Activated CD4-positive, alpha-beta T cell treated with anti-CD3 and anti-CD28 coated beads, Interleukin-2, amount 50 U/mL, for 24 hours (primary cell): ENCODE results near the gene IMMT.
A peak's percentile ranks its signal among the peaks of the same experiment; 100 is the strongest.
"Not testable (repeated sequence)": the region's sequence is repeated elsewhere in the genome, so short reads cannot be mapped to it uniquely, and the experiment has no call there.

Experiments
- DNase-seq, 2 donors: peaks; one replicate each; pipeline ENCODE4 v3.0.0-alpha.2; 2020; ENCODE audit warnings: low read depth in 1 of 2, low spot score in 1 of 2

IMMT gene

DNA sequence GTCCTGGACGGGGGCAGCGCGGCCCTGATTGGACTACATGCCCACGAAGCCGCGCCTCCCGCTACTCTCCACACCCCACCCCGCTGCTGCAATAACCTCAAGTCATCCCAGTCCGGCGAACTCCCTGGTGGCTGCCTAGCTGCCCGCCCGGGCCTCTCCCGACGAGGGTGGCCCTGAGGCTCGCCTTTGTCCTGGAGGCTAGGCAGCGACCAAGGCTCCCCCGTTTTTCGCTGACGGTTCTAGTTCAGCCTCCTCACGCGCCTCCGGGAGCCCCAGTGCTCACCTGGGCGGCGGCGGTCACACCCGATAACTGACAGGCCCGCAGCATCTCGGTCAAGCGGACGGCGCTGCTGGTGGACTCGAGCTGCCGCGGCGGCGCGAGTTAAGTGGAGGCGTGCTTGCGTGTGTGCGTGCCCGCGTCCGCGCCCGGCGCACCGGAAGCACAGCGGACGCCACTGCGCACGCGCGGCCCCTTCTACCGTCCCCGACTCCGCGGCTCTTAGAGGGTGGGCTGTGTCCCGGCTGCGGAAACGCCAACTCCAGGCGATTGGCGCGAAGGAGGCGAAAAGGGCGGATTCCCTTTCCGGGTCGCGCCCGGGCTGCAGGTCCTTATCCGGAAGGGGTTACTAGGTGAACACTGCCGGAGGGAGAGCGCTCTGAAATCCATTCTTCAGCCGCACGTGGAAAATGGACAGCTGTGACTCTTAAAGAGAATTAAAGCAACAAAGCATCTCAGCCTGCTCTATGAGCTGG is at the start of gene IMMT:
Gene IMMT, minus strand, starts transcription at position 408 of the 753 bp plus-strand sequence. Its CDS starts 80 bp downstream, at position 328.
- DNase-seq: peak; percentile 81 to 96

DNA sequence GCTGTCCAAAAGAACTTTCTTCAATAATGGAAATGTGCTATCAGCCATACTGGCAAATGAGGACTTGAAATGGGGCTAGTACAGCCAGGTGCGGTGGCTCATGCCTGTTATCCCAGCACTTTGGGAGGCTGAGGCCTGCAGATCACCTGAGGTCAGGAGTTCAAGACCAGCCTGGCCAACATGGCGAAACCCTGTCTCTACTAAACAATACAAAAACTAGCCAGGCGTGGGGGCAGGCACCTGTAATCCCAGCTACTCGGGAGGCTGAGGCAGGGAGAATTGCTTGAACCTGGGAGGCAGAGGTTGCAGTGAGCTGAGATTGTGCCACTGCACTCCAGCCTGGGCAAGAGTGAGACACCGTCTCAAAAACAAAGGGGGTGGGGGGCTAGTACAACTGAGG is 49.5 kb upstream of the IMMT start:
- not testable (repeated sequence) for DNase-seq

DNA sequence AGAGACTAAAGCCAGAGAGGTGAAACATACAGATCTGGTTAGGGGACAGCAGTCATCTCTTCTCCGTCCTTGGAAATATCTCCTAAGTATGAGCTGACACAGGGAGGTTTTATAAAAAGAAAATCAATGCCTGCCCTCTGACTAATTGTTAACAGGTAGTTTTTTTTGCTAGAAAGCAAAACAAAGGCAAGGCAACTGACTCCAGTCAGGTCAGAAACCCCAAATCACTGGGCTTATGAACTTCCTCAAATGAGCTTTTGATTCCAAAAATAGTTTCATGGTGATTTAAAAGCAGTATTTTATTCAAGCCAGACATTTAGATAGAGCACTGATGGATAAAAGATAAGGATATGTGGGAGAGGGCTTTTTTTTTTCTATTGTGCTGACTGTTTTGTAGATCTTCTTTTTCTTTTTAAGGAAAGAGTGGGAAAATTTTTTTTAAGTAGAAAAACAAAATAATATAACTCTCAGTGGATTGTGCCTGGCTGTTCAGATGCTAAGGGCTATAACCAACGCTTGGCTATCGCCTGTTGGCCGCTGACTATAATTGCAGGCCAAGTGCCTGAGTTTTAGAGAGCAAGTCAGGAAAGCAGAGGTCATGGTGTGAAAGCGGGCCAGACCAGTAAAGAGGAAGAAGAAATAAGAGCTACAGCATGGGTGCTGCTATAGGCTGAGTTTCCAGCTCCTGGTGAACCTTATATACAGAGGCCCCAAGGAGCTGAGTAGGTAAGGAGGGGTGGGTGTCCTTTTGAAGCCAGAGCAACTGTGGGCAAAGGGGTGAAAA is 48.9 kb upstream of the IMMT start:
- DNase-seq: no peak

DNA sequence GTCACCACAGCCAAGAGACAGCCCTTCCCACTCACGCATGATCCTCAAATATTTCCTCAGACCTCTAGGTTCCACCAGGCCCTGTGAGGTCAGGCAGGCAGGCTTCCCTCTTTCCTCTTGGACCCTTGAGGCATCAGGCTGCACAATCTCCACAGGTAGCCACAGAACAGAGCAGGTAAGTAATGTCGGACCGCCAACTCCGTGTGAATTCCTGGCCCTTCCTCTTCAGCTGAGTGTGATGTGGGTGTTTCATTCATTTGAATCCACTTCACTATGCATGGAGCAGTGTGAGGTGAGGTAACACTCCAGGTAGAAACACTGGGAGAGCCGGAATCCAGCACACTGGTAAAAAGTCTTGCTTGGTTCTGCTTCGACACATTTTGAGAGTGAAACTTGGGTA is 48.0 kb upstream of the IMMT start:
- no peak for DNase-seq

DNA sequence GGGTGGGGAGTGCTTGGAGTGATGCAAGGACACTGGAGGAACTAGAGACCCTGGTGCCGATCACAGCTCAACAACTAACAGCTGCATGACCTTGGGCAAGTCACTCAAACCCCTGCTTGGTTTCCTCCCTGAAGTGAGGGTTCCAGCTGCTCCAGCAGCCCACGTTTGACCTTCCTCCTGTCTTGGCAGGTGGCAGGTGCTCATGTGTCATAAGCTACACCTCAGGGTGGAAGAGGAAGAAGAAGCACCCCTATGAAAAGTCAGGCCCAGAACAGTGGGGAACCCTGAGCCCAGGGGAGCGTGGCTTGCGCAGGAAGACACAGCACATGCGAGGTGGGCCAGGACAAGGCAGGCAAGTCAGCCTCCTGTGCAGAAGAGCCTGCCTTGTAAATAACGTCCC is 46.3 kb upstream of the IMMT start:
- DNase-seq: no peak

DNA sequence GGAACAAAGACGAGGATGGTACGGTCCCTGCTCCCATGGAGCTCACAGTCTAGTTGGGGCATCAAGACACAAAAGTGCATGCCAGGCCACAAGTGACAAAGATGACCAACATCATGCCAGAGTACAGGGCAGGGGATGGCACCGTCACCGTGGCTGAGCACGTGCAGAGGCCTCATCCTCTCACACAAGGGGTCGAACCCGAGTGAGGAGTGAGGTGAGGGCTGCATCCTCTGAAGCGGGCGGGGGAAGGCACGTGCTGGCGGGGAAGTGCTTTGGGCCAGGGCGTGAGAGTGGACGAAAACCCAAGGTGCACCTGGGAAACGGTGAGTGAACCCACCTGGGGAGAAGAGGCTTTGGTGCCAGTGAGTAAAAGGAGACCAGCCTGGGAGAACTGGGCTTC is 45.0 kb upstream of the IMMT start:
- DNase-seq: no peak

DNA sequence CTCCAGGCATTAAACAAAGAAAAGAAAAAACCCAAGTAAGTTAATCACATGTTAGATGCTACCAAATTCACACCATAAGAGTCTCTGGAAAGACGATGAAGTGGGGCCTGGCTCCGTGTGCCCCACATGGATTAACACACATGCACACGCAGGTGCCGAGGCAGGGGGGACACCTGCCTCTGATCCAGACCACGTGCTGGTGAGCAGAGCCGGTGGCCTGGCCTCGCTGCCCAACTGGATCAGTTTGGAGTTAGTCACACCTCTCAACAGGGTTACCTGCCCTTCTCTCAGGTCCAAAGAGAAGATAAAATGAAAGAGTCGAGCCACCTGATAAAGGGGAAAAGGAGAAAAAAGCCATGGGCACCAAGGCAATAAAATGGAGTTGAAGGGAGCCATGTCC is 44.5 kb upstream of the IMMT start:
- no peak for DNase-seq

DNA sequence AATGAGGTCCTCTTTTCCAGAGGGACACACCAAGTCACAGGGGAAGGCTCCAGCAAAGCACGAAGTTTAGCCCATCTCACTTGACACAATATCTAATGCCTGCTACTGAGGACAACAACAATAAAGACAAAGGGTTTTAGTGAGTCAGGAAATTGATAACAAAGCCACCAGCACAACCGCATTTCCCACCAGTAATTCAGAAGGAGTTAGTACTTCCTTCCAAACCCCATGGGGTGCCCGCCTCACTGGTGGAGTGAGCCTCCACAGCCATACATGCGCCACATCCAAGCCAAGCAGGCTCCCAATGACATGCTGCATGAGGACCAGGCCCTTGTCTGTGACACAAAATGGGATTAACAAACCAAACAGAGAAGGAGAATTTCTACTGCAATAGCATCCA is 44.1 kb upstream of the IMMT start:
- DNase-seq: no peak

DNA sequence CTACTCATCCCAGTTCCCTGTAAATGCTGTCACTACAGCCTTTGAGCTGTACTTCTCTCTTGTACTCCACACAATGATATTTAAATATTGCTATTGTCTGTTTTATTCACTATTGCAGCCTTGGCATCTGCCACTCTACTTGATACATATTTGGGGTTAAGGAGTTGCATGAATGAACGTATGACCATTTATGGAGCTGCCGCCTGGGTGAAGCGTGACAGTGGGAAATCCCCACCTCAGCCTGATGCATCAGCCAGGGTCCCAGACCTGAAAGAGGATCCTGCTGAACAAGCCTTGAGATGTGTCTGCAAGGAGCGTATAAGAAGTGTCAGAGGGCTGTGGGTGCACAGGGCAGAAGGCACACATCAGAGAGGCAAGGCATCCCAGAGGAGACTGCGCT is 43.1 kb upstream of the IMMT start:
- peak; percentile 30 to 55 for DNase-seq

DNA sequence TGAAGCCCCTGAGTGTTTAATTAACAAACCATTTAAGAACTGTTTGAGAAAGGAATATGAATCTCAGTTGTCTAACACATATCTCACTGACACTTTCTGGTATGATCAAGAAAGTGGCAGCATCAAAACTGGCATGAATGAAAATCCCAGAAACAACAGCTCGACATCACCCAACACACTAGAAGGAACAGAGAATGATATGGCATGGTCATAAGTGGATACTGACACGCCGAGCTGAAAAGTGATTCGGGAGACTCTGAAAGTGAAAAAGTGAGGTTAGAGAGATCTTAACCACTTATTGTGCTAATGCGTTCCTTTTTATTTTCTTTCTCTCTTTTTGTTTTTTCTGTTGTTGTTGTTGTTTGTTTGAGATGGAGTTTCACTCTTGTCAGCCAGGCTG is 41.9 kb upstream of the IMMT start:
- DNase-seq: no peak

DNA sequence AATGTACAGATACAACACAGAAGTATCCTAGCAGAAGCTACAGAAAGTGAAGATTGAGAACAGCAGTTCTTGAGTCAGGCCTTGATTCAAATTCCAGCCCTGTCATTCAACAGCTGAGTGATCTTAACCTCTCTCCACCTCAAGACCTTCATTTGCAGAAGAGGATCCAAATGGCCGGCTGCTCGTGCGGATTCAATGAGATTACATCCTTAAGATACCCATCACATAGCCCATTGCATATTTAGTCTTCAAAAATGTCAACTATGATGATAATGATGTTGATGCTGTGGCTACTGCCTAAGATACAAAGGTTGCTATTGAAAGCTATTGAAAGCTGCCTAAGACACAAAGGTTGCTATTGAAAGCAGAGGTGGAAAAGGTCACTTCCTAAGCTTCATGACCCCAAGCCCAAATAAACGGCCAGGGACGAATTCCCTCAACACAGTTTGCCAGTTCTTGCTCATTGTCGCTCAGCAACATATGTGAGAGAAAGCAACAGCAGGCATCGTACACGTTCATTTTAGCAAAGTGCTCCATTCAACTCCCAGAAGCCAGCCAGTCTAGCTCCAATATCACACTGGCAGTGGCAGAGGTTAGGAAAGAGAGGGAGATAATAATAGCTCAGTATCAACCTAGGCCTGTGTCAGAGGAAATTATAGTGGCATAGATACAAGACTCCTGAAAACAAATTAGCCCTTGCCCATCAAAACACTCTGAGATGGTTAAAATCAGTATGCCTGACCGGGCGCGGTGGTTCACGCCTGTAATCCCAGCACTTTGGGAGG is 40.1 kb upstream of the IMMT start:
- no peak for DNase-seq

DNA sequence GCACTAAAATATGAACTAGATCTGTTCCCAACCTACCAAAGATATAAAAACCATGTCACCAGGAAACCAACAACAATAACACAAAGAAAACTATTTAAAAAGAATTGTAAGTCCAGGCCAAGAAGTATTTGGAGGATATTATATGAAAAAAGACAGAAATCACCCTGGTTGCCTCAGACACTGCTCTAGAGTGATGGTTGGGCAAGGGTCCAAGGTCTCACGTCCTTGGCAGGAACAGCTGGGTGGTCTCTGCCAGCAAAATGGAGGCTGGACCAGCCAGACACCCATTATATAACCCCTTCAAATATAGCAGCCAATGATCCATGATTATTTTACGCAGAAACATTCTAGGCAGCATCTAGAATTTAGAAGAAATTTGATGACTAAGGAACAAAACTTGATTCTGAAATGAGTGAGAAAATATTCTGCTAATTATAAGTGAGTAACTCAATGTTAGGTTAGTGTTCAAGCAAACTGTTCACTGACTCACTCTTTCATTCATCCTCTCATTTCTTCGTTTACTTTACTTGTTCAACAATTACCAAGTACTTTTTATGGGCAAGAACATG is 39.4 kb upstream of the IMMT start:
- DNase-seq: no peak

DNA sequence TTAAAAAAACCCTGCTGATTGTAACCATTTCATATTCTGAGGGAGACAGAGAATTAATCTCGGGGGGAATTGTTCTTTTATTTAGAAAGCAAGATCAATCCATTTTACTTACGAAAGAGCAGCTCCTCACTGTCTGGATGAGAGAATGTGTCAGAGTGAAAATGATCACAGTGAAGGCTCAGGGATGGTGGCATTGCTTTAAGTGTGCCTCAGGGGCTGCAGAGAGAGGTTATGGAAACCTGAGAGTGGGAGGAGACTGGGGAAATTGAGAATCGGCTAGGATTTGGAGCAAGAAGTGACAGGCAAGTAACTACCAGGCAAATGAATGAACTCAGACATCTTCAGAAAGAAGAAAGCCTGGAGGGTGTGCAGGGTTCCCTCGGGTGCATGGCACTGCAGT is 38.2 kb upstream of the IMMT start:
- no peak for DNase-seq

DNA sequence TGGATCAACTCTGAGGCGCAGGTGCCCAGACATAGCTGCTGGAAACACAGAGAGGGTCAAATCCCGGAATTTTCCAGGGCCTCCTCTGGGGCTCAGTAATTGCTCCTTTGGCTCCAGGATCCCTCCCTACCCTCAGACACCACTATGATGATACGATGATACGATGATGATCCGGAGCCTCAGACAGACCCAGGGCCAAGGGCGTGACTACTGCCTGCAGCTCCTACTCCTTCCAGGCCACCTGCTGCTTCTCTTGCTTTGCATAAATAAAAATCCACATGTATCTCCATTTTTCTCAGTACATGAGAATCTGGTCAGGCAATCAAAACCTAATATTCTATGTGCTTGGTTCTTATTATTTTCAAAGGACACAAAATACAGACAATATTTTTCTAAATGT is 37.6 kb upstream of the IMMT start:
- DNase-seq: no peak

DNA sequence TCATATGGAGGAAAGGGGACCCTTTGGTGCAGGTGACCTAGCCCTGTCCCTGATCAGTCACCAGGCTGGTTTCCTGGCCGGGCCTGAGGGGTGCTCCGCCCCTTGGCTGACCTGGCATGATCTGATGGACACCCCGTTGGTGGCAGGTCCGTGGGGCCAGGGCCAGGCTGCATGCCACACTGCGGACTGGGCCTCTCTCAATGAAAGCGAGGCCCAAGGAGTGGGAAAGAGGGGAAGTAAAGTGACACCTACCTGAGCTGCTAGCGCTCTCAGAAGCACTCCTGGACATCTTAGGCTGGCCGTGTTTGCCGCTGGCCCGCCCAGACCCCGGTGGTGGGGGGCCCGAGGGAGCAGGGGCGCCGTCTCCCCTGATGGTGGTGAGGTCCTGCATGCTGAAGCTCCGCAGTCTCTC is 37.1 kb upstream of the IMMT start:
- no peak for DNase-seq

DNA sequence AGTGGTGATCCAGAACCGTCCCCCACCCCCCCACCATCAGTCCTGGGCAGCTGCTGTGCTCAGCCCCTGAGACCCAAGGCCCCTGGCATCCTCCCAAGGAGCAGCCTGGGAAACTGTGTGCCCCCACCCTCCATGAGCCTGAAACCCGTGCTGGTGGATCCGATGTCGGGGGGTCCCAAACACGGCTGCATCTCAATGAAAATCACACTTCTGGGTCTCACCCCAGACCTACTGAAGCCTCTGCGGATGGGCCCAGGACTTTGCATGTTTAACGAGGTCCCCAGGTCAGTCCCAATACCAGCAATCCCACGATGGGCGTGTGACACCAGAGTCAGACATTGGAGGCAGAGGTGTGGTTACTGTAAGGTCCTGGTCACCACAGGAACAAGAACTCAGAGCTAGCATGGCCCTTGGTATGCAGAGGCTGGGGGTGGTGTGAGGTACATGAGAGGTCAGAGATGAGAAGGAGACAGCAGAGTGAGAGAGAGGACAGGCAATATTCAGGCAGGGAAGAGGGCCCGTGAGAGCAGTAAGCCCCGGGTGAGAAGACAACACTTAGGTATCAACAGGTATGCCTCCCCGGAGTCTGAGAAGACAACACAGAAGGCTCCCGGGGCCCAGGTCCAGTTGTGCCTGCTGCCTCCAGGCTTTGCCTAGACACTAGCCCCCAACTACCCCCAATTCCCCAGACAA is 36.6 kb upstream of the IMMT start:
- no peak for DNase-seq

DNA sequence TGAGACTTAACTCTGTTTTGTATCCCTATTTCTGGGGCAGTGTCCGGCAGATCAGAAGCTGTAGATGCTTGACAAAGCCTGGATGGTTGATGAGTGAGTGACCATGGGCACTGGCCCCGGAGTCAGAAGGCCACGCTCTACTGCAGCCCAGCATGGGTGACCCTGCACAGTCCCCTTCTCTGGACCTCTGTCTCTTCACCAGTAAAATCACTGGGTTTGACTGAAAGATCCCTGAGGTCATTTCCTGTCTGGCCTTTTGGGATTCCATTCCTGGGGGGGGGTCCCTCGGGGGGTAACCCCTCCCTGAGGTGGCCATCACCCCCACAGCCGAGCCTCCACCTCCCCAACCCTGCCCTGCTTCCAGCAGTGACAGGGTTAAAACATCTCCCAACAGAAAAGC is 35.7 kb upstream of the IMMT start:
- no peak for DNase-seq

DNA sequence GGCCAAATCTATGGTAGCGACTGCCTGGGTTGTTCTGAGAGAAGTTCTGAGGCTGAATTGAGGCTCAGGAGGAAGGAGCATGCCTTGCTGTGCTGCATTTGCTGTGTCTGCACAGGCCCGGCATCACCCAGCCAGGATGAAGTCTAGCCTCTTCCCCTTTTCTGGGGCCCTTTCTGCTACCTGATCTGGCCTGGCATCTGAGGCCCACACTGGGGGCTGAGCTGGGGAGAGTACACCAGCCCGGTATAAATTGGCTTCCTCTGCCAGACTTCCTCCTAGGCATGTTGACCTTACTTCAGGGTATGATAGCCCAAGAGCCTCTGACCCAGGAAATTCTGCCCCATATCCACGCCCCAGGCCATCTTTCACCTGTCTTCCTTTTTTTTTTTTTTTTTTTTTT is 34.0 kb upstream of the IMMT start:
- no peak for DNase-seq

DNA sequence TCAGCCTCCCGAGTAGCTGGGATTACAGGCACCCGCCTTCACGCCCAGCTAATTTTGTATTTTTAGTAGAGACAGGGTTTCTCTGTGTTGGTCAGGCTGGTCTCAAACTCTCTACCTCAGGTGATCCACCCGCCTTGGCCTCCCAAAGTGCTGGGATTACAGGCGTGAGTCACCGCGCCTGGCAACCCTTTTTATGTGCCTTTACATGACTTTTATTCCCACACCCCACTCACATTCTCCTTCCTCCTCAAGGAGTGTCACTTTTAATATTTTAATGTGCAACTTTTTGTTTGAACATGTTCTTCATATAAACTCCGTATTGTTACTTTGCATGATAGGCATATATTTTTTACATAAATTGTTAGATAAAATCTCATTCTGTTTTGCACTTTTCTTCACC is 33.3 kb upstream of the IMMT start:
- DNase-seq: not testable (repeated sequence)

DNA sequence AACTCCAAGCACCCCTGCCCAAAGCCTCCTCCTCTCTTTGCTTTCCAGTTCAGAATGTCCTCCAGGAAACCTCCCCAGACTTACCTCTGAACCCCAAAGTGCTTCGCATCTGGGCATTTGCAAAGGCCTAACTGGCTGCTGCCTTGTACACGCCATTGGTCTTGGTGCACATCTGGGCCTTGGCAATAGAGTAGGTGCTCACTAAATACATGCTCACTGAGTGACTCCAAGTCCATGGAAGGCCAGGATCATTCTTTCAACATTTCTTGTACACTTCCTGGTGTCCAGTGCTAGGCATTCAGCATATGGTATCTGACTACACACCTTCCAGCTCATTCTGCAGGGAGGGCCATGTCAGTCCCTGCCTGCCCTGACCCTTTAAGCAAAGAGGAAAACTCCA is 32.4 kb upstream of the IMMT start:
- no peak for DNase-seq
